Measurements from ENCODE around the gene CDK12. TPM values are rescaled to one million over a fixed set of nuclear protein-coding genes. Genes with fewer than 3 reads are reported as not detected.
"Not testable (repeated sequence)": the region's sequence is repeated elsewhere in the genome, so short reads cannot be mapped to it uniquely, and the experiment has no call there.

CDK12 gene
- 10 to 100 TPM; 82.7 to 84.4 TPM for total RNA-seq

DNA sequence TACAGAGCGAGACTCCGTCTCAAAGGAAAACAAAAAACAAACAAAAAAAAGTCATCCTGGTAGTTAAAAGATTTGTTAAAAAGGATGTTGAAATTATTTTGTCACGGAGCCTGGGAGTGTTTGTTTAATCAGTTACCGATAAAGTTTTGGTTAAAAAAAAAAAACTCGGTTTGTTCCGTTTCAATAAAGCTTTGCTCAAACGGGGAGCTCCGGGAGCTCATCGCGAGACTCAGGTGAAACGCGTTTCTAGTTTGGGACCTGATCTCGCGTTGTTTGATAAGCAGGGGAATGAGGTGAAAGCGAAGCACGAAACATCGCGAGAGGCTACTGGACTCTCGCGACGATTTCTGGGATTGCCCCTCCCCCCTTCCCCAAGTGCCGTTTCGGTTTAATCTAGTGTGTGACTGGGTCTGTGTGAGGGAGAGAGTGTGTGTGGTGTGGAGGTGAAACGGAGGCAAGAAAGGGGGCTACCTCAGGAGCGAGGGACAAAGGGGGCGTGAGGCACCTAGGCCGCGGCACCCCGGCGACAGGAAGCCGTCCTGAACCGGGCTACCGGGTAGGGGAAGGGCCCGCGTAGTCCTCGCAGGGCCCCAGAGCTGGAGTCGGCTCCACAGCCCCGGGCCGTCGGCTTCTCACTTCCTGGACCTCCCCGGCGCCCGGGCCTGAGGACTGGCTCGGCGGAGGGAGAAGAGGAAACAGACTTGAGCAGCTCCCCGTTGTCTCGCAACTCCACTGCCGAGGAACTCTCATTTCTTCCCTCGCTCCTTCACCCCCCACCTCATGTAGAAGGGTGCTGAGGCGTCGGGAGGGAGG is at the start of gene CDK12:
Gene CDK12, plus strand, starts transcription at position 374 of the 813 bp plus-strand sequence. CDS start 586 bp downstream, outside the sequence.
- ChIA-PET POLR2A (interaction anchor here (0.6 to 2.6 kb wide), 13 partner anchors 8 to 880 kb away, joined by 3 to 52 read pairs (median 5); partner anchors contain the start of genes FBXL20 and MED1), CTCF (interaction anchor here (1.0 to 1.7 kb wide), 3 partner anchors 10 to 56 kb away, joined by 3 to 8 read pairs (median 6); partner anchors contain the start of gene MED1)

DNA sequence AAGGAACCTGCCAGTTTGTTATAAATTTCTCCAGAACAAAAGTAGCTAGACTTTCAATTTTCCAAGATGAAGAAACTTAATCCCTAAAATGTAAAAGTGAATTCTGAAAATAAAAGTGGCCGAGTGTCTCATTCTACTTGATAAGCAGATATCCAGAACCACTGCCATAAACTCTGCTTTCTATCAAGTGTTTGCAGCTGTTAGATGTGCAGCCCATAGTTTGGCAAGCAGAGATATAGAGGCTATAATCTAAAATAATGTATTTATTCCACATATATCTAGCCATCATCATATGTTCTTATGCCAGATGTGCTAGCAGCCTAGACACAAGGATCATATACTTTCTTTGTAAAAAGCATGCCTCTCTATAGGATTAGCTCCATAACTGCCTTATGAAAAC is 45.1 kb upstream of the CDK12 start:
- POLR2A ChIA-PET: no interaction called here
- CTCF ChIA-PET: interaction anchor here (0.7 kb wide), 1 partner anchor 799 kb away, joined by 3 read pairs; no protein-coding TSS in a partner anchor

DNA sequence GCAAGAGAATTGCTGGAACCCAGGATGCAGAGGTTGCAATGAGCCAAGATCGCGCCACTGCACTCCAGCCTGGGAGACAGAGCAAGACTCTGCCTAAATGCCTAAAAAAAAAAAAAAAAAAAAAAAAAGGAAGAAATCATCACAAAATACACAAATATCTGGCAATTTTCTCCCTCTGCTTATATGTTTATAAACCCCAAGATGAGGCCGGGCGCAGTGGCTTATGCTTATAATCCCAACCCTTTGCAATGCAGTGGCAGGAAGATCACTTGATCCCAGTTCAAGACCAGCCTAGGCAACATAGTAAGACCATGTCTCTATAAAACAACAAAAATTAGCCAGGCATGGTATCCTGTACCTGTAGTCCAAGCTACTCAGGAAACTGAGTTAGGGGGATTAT is 31.7 kb upstream of the CDK12 start:
- POLR2A ChIA-PET: no interaction called here
- CTCF ChIA-PET: no interaction called here

DNA sequence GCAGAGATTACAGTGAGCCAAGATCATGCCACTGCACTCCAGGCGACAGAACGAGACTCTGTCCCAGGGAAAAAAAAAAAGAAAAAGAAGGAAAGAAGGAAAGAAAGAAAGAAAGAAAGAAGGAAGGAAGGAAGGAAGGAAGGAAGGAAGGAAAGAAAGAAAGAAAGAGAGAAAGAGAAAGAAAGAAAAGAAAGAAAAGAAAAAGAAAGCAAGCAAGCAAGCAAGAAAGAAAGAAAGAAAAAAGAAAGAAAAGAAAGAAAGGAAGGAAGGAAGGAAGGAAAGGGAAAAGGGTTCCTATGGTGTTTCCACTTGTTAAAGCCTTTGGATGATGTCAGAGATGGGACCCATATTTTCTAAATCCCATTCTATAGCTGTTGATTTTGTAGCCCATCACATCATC is 21.4 kb upstream of the CDK12 start:
- CTCF ChIA-PET: not testable (repeated sequence)
- POLR2A ChIA-PET: interaction anchor here (0.8 kb wide), 1 partner anchor 11 kb away, joined by 3 read pairs; no protein-coding TSS in a partner anchor

DNA sequence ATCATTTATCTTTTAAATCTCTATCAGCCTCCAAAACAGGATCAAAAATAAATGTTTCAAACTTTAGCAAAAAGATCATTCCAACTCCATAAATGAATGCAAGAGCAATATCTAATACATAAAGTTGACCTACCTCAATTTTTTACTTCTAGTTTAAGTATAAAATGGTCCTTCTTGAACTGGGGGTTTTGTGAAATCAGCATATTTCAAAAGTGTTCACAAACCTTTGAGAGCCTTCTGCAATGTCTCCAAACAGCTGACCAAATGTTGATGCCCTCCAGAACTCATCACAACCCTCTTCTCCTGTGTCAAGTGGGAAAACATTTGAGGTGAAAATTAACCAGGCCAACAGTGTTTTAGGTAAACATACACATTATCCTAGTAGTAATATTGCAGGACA is 18.0 kb upstream of the CDK12 start:
- CTCF ChIA-PET: no interaction called here
- POLR2A ChIA-PET: no interaction called here

DNA sequence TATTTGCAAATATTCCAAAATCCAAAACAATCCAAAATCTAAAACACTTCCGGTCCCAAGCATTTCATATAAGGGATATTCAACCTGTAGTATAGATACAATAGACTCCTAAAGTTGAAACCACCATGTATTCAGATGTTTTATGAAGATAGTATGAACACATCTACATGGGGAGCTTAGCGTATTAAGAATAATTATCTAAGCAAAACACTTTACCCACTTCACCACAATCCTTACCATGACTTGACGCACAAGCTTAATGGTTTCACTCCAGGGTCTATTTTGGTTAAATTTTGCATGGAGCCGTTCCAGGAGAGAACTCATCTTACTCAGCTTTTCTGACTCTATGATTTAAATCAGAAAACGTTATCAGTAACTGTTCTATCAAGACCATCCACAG is 13.7 kb upstream of the CDK12 start:
- ChIA-PET CTCF (no interaction called here), POLR2A (no interaction called here)

DNA sequence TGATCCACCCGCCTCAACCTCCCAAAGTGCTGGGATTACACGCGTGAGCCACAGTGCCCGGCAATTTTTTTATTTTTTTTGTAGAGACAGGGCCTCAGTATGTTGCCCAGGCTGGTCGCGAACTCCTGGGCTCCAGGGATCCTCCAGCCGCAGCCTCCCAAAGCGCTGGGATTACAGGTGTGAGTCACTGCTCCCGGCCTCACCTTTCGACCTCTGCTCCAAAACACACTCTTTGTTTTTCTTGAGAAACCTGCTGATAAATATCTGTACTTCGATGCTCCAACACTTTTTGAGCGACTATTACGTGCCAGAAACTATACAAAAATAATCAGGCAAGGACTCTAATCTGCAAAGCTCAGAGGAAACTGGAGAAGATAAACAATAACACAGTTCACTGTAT is 11.2 kb upstream of the CDK12 start:
- CTCF ChIA-PET: interaction anchor here (1.1 kb wide), 1 partner anchor 76 kb away, joined by 3 read pairs; no protein-coding TSS in a partner anchor
- POLR2A ChIA-PET: interaction anchor here (0.8 to 2.6 kb wide), 2 partner anchors 10 to 12 kb away, joined by 3 to 52 read pairs; partner anchors contain the start of gene CDK12

DNA sequence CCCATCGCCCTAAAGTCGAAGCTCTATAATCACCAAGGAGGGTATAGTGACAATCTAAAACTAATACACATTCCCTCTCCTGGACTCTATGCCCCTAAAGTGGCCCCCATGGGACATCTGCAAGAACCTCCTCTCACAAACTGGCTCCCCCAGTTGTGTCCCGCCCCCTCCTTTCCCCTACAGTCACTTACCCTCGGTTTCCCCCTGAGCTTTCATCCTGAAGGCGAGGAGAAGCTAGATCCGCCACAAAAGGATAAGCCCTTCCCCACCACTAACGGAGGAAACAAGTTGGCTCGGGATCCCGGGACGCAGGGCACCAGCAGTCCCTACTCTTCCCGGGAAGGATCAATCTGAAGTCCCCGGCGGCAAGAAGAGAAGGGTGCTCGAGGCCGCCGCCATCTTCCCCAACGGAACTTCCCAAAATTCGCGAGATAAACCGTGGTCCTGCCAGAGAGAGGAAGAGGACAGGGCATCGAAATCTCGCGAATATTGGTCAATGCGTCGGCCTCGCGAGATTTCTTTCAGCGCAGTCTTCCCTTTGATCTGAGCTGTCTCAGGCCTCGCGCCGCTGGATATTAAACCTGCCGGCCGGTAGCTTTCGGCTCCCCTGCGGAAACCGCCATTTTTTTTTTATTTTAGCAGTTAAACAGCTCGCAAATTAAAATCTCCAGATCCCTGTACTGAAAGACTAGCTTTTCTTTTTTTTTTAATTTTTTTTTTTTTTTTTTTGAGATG is 10.3 kb upstream of the CDK12 start, which contains the start of gene MED1:
Gene MED1, minus strand, starts transcription at position 417 of the 735 bp plus-strand sequence. Its CDS starts 201 bp downstream, at position 216.
- CTCF ChIA-PET: interaction anchor here (1.1 to 1.4 kb wide), 3 partner anchors 10 to 75 kb away, joined by 3 to 8 read pairs (median 3); partner anchors contain the start of gene CDK12
- POLR2A ChIA-PET: interaction anchor here (0.6 to 2.6 kb wide), 14 partner anchors 11 to 932 kb away, joined by 3 to 52 read pairs (median 4); partner anchors contain the start of genes CDK12 and FBXL20

DNA sequence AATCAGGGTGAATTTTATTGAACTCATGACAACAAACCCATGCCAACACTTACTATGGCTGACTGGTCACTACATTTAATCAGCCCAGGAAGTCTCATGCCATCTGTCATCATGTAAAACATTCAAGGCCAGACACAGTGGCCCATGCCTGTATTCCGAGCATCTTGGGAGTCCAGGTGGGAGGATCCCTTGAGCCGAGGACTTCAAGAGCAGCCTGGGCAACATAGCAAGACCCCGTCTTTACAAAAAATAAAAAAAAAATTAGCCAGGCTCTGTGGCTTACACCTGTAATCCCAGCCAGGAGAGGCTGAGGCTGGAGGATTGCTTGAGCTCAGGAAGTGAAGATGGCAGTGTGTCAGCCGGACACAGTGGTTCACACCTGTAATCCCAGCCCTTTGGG is 5.4 kb upstream of the CDK12 start:
- POLR2A ChIA-PET: no interaction called here

DNA sequence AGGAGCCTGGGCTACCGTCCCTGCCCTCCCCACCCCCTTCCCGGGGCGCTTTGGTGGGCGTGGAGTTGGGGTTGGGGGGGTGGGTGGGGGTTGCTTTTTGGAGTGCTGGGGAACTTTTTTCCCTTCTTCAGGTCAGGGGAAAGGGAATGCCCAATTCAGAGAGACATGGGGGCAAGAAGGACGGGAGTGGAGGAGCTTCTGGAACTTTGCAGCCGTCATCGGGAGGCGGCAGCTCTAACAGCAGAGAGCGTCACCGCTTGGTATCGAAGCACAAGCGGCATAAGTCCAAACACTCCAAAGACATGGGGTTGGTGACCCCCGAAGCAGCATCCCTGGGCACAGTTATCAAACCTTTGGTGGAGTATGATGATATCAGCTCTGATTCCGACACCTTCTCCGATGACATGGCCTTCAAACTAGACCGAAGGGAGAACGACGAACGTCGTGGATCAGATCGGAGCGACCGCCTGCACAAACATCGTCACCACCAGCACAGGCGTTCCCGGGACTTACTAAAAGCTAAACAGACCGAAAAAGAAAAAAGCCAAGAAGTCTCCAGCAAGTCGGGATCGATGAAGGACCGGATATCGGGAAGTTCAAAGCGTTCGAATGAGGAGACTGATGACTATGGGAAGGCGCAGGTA is 762 bp downstream of the CDK12 start:
- ChIA-PET CTCF (interaction anchor here (0.6 to 1.7 kb wide), 4 partner anchors 11 to 392 kb away, joined by 3 to 8 read pairs (median 4); partner anchors contain the start of gene MED1), POLR2A (interaction anchor here (0.5 to 2.6 kb wide), 9 partner anchors 9 to 681 kb away, joined by 3 to 52 read pairs (median 4); partner anchors contain the start of genes FBXL20, MED1 and RPL19)

More for the DNA sequence above, 5.4 kb upstream of the CDK12 start:
- CTCF ChIA-PET: interaction anchor here (0.6 kb wide), 1 partner anchor 164 kb away, joined by 4 read pairs; no protein-coding TSS in a partner anchor

DNA sequence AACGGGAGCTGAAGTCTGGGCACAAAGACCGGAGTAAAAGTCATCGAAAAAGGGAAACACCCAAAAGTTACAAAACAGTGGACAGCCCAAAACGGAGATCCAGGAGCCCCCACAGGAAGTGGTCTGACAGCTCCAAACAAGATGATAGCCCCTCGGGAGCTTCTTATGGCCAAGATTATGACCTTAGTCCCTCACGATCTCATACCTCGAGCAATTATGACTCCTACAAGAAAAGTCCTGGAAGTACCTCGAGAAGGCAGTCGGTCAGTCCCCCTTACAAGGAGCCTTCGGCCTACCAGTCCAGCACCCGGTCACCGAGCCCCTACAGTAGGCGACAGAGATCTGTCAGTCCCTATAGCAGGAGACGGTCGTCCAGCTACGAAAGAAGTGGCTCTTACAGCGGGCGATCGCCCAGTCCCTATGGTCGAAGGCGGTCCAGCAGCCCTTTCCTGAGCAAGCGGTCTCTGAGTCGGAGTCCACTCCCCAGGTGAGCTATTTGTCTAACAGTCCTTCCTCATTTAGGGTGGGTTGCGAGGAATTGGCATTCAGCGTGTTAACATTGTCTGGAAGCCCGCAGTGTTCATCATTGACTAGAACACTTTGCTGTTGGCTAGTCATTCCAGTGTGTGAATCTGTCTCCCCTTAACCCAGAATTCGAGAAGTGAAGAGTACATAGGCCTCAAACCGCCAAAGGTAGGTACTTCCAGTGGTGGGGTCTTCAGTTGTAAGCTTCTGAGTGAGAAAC is 1.5 kb downstream of the CDK12 start:
- ChIA-PET CTCF (interaction anchor here (0.6 to 1.7 kb wide), 3 partner anchors 14 to 392 kb away, joined by 3 to 6 read pairs (median 3); no protein-coding TSS in a partner anchor), POLR2A (interaction anchor here (0.5 to 2.6 kb wide), 6 partner anchors 11 to 684 kb away, joined by 3 to 52 read pairs (median 3); partner anchors contain the start of genes MED1 and RPL19)

DNA sequence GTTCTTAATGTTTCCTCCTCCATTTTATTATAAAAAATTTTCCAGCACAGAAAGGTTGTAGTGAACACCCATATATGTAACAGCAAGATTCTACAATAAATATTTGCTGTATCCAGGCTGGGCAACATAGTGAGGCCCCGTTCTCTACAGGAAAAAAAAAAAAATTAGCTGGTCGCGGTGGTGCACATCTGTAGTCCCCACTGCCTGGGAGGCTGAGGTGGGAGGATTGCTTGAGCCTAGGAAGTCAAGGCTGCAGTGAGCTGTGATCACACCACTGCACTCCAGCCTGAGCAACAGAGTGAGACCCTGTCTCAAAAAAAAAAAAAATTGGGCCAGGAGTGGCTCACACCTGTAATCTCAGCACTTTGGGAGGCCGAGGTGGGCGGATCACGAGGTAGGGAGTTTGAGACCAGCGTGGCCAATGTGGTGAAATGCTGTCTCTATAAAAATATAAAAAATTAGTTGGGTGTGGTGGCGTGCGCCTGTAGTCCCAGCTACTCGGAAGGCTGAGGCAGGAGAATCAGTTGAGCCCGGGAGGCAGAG is 3.4 kb downstream of the CDK12 start:
- ChIA-PET POLR2A (interaction anchor here (0.6 kb wide), 1 partner anchor 14 kb away, joined by 5 read pairs; the partner anchor contains the start of gene MED1), CTCF (interaction anchor here (0.7 to 1.3 kb wide), 3 partner anchors 30 to 221 kb away, joined by 3 to 4 read pairs (median 3); no protein-coding TSS in a partner anchor)

DNA sequence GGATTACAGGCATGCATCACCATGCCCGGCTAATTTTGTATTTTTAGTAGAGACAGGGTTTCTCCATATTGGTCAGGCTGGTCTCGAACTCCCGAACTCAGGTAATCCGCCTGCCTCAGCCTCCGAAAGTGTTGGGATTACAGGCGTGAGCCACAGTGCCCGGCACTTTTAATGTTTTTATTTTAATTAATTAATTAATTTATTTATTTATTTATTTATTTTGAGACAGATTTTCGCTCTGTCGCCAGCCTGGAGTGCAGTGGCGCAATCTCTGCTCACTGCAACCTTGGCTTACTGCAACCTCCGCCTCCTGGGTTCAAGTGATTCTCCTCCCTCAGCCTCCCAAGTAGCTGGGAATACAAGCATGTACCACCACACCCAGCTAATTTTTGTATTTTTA is 7.3 kb downstream of the CDK12 start:
- CTCF ChIA-PET, POLR2A ChIA-PET: not testable (repeated sequence)

DNA sequence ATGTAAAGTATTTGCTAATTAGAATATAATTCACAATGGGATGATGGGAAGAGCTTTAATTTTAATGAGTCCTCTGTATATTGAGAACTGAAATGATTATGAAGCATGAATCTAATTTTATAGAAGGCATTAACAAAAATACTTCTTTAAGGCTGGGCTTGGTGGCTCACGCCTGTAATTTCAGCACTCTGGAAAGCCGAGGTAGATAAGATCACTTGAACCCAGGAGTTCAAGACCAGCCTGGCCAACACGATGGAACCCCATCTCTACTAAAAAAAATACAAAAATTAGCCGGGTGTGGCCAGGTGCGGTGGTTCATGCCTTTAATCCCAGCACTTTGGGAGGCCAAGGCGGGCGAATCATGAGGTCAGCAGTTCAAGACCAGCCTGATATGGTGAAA is 12.0 kb downstream of the CDK12 start:
- CTCF ChIA-PET: no interaction called here
- POLR2A ChIA-PET: interaction anchor here (0.6 to 0.7 kb wide), 2 partner anchors 8 to 15 kb away, joined by 3 read pairs; no protein-coding TSS in a partner anchor

DNA sequence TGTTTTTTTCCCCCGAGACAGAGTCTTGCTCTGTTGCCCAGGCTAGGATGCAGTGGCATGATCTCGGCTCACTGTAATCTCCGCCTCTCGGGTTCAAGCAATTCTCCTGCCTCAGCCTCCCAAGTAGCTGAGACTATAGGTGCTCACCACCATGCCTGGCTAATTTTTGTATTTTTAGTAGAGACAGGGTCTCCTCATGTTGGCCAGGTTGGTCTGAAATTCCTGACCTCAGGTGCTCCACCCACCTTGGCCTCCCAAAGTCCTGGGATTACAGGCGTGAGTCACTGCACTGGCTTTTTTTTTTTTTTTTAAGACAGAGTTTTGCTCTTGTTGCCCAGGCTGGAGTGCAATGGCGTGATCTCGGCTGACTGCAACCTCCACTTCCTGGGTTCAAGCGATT is 18.3 kb downstream of the CDK12 start:
- CTCF ChIA-PET: interaction anchor here (0.6 to 0.8 kb wide), 2 partner anchors 74 to 175 kb away, joined by 3 read pairs; no protein-coding TSS in a partner anchor
- POLR2A ChIA-PET: not testable (repeated sequence)

DNA sequence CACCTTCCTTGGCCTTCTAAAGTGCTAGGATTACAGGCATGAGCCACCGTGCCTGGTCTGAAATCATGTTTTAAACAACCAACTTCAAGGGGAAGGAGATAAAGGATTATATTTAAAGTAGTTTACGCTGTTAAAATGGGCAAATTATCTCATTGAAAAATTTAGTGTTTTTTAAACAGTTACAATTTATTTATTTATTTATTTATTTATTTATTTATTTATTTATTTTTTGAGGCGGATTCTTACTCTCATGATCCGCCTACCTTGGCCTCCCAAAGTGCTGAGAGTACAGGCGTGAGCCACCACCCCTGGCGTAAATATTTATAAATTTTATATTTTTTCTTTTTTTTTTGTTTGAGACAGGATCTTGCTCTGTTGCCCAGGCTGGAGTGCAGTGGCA is 22.2 kb downstream of the CDK12 start:
- CTCF ChIA-PET: no interaction called here
- POLR2A ChIA-PET: no interaction called here

DNA sequence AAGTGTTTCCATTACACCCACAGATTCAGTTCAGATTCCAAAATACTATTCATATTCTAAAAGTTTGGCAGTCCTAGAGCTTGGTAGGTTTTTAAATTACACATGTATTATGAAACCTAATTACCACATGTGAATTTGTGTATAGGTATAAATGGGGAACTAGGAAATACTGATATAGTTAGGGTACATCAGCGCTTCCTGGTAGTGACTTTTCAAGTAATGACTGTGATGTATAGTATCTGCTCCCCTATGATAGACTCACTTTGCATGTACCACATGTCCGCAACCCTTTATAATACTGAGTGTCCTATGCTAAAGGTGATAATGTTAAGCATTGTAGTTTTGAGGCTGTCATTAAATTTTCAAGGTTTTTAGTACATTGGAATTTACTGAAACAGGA is 22.9 kb downstream of the CDK12 start:
- POLR2A ChIA-PET: no interaction called here
- CTCF ChIA-PET: interaction anchor here (0.6 kb wide), 1 partner anchor 114 kb away, joined by 4 read pairs; no protein-coding TSS in a partner anchor

DNA sequence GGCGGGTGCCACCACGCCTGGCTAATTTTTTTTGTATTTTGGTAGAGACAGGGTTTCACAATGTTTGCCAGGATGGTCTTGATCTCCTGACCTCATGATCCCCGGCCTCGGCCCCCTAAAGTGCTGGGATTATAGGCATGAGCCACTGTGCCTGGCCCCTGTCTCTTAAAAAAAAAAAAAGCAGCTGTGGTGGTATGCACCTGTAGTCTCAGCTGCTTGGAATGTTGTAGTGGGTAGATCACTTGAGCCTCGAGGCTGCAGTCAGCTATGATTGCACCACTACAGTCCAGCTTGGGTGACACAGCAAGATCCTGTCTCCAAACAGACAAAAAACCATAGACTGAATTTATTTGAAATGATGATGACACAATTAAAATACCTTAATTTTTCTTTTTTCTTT is 24.3 kb downstream of the CDK12 start:
- ChIA-PET POLR2A (interaction anchor here (0.6 to 0.7 kb wide), 2 partner anchors 84 to 136 kb away, joined by 3 read pairs; no protein-coding TSS in a partner anchor), CTCF (interaction anchor here (0.7 to 1.7 kb wide), 2 partner anchors 11 to 15 kb away, joined by 3 to 4 read pairs; no protein-coding TSS in a partner anchor)

Measured in activated CD8-positive, alpha-beta memory T cell treated with anti-CD3 and anti-CD28 coated beads for 36 hours (primary cell).